PC-9 (cell line): ENCODE measurements around the gene CRELD2. TPM values are rescaled to one million over a fixed set of nuclear protein-coding genes. Genes with fewer than 3 reads are reported as not detected.

ENCODE experiments used
- BruUV-seq: library from RNA; stranded (reverse); fragments of 400-500 nt; replicated peaks from 2 replicates; lab custom pipeline; 2021; lab: Mats Ljungman, UMichigan
- CTCF ChIA-PET: fragments of 300-600 bp; sonication (Branson Sonifier 250); formaldehyde crosslinking; loops from one replicate; lab custom pipeline; 2022; ENCODE audit warnings: antibody characterized with exemption; lab: Charles Lee
- POLR2A ChIA-PET: fragments of 300-600 bp; sonication (Branson Sonifier 250); formaldehyde crosslinking; loops from one replicate; lab custom pipeline; 2022; ENCODE audit warnings: antibody characterized with exemption; ENCODE audit not compliant: unreplicated experiment; lab: Charles Lee
- DNase-seq, 2 experiments: peaks; one replicate each; pipeline versions ENCODE4 v3.0.0 to v3.0.0-alpha.2; 2015 to 2022; ENCODE audit warnings: mixed read lengths in 1 of 2
- H2AFZ ChIP-seq: fragments of 200-600 bp; sonication (generic); 2 replicates; pipeline ENCODE4 v1.8.1; 2017; ENCODE audit warnings: antibody characterized with exemption
- H3F3A ChIP-seq: fragments of 200-600 bp; sonication (generic); 2 replicates; pipeline ENCODE4 v1.8.1; 2017; ENCODE audit warnings: antibody characterized with exemption, mild to moderate bottlenecking, low read depth; ENCODE audit not compliant: insufficient read depth
- H3K27ac ChIP-seq: fragments of 200-600 bp; sonication (generic); 2 replicates; pipeline ENCODE4 v1.6.1; 2016; ENCODE audit warnings: mixed run types
- H3K27me3 ChIP-seq: fragments of 200-600 bp; sonication (generic); 2 replicates; pipeline ENCODE4 v1.6.1; 2016; ENCODE audit warnings: low read depth, mixed run types; ENCODE audit not compliant: insufficient read depth
- H3K36me3 ChIP-seq: fragments of 200-600 bp; sonication (generic); 2 replicates; pipeline ENCODE4 v1.6.1; 2016; ENCODE audit warnings: low read depth, mixed run types
- H3K4me1 ChIP-seq: fragments of 200-600 bp; sonication (generic); replicated peaks from 2 replicates; pipeline ENCODE4 v1.6.1; 2016; ENCODE audit warnings: mixed run types; ENCODE audit not compliant: insufficient read depth
- H3K4me2 ChIP-seq: fragments of 200-600 bp; sonication (generic); 2 replicates; pipeline ENCODE4 v1.6.1; 2017; ENCODE audit warnings: mixed run types
- H3K4me3 ChIP-seq: fragments of 200-600 bp; sonication (generic); 2 replicates; pipeline ENCODE4 v1.6.1; 2016; ENCODE audit warnings: mixed run types
- H3K79me2 ChIP-seq: fragments of 200-600 bp; sonication (generic); 2 replicates; pipeline ENCODE4 v1.6.1; 2017; ENCODE audit warnings: low read depth, mixed run types
- H3K9me2 ChIP-seq: fragments of 200-600 bp; sonication (generic); 2 replicates; pipeline ENCODE4 v1.8.1; 2017; ENCODE audit warnings: mild to moderate bottlenecking; ENCODE audit not compliant: insufficient read depth
- H3K9me3 ChIP-seq: fragments of 200-600 bp; sonication (generic); 2 replicates; pipeline ENCODE4 v1.8.1; 2016; ENCODE audit warnings: low read depth; ENCODE audit not compliant: insufficient read depth
- H4K20me1 ChIP-seq: fragments of 200-600 bp; sonication (generic); 2 replicates; pipeline ENCODE4 v1.8.1; 2017; ENCODE audit not compliant: insufficient read depth
- EZH2 ChIP-seq: fragments of 200-600 bp; sonication (generic); IDR thresholded peaks from 2 replicates; pipeline ENCODE4 v1.8.0; 2017; ENCODE audit warnings: antibody characterized with exemption, low read depth
- intact Hi-C: fragments of 100-400 bp; cut with micrococcal nuclease; formaldehyde crosslinking; loops from one replicate; pipeline ENCODE4 v1.10.0; 2022; ENCODE audit not compliant: unreplicated experiment
- total RNA-seq: library from RNA; stranded (reverse); gene quantifications from 2 replicates; pipeline ENCODE4 v1.2.3, GENCODE V29; 2021
- TF ChIP-seq, protein P1 (sequence below): fragments of 200-600 bp; sonication (generic); conservative IDR thresholded peaks from 2 replicates; pipeline ENCODE4 v1.6.1; 2017; ENCODE audit warnings: mixed run types, antibody characterized with exemption, mild to moderate bottlenecking, moderate library complexity

Gene CRELD2
- total RNA-seq, 1 experiment from 2014 or later, result 30.7 TPM

GRCh38 chr22:49882519-49883293 lies 35.7 kb upstream of the CRELD2 start:
- H3K27me3 ChIP-seq, result no peaks in the 10 kb centered on the region
- DNase-seq, result no peak
- H2AFZ ChIP-seq, result no peak overlapping the region
- no peak overlapping the region for H3K4me3 ChIP-seq
- no peaks in the 10 kb centered on the region for H3K4me1 ChIP-seq
- no peak overlapping the region for H3K4me2 ChIP-seq
- peaks cover 30% of the 10 kb centered on the region for H3K79me2 ChIP-seq
- TF ChIP-seq, protein P1, sequence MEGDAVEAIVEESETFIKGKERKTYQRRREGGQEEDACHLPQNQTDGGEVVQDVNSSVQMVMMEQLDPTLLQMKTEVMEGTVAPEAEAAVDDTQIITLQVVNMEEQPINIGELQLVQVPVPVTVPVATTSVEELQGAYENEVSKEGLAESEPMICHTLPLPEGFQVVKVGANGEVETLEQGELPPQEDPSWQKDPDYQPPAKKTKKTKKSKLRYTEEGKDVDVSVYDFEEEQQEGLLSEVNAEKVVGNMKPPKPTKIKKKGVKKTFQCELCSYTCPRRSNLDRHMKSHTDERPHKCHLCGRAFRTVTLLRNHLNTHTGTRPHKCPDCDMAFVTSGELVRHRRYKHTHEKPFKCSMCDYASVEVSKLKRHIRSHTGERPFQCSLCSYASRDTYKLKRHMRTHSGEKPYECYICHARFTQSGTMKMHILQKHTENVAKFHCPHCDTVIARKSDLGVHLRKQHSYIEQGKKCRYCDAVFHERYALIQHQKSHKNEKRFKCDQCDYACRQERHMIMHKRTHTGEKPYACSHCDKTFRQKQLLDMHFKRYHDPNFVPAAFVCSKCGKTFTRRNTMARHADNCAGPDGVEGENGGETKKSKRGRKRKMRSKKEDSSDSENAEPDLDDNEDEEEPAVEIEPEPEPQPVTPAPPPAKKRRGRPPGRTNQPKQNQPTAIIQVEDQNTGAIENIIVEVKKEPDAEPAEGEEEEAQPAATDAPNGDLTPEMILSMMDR, result no peak
- no peak for TF ChIP-seq EZH2
- no TSS peak for BruUV-seq
- ChIA-PET CTCF (no interaction called here), POLR2A (no interaction called here)
- no peaks in the 10 kb centered on the region for H3K9me3 ChIP-seq
- peaks cover 39% of the 10 kb centered on the region for H4K20me1 ChIP-seq
- H3K36me3 ChIP-seq, result peaks cover 17% of the 10 kb centered on the region
- no peaks in the 10 kb centered on the region for H3K9me2 ChIP-seq
- intact Hi-C loops, result no loop called here
- H3F3A ChIP-seq, result no peaks in the 10 kb centered on the region
- H3K27ac ChIP-seq, result no peak overlapping the region

DNA sequence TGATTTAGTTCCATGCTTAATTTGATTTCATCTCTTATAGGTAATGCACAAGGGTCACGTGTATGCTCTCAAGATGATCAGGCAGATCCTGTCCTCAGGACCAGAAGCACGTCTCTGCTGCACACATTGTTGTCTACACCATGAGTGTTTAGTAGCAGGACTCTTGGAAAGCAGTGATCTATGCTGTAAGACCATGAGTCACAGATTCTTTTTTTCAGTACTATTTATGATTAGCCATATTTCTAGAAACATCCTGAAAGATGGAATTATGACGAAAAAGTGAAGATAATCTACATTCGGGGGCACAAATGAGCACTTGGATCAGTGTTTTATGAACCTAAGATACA lies 35.2 kb upstream of the CRELD2 start:
- H3K36me3 ChIP-seq, result peaks cover 20% of the 10 kb centered on the region
- no TSS peak for BruUV-seq
- TF ChIP-seq, protein P1, result no peak

GRCh38 chr22:49884075-49884474 lies 34.4 kb upstream of the CRELD2 start:
- Histone ChIP-seq H3F3A (no peaks in the 10 kb centered on the region), H3K9me2 (no peaks in the 10 kb centered on the region), H3K4me3 (no peak overlapping the region), H3K27ac (no peak overlapping the region), H3K27me3 (no peaks in the 10 kb centered on the region), H2AFZ (no peak overlapping the region), H3K36me3 (peaks cover 20% of the 10 kb centered on the region), H4K20me1 (peaks cover 42% of the 10 kb centered on the region), H3K4me2 (no peak overlapping the region), H3K79me2 (peaks cover 25% of the 10 kb centered on the region), H3K4me1 (no peaks in the 10 kb centered on the region), H3K9me3 (no peaks in the 10 kb centered on the region)
- POLR2A ChIA-PET, result no interaction called here
- intact Hi-C loops, result no loop called here
- no TSS peak for BruUV-seq
- DNase-seq, result no peak
- TF ChIP-seq, protein P1, result no peak
- TF ChIP-seq EZH2, result no peak
- CTCF ChIA-PET, result no interaction called here

More for the DNA sequence above, 35.2 kb upstream of the CRELD2 start:
- H4K20me1 ChIP-seq, result peaks cover 38% of the 10 kb centered on the region
- H3K79me2 ChIP-seq, result peaks cover 25% of the 10 kb centered on the region
- no peaks in the 10 kb centered on the region for H3K4me1 ChIP-seq
- no peaks in the 10 kb centered on the region for H3F3A ChIP-seq
- H3K4me3 ChIP-seq, result no peak overlapping the region
- no peak overlapping the region for H3K27ac ChIP-seq
- H3K4me2 ChIP-seq, result no peak overlapping the region
- no peaks in the 10 kb centered on the region for H3K9me3 ChIP-seq
- intact Hi-C loops, result no loop called here
- H3K27me3 ChIP-seq, result no peaks in the 10 kb centered on the region
- CTCF ChIA-PET, result no interaction called here
- H3K9me2 ChIP-seq, result no peaks in the 10 kb centered on the region
- DNase-seq, result no peak
- no peak overlapping the region for H2AFZ ChIP-seq
- POLR2A ChIA-PET, result no interaction called here
